AML-193 (cell line): ENCODE results near the gene SPATA32.
"Not testable (repeated sequence)": the region's sequence is repeated elsewhere in the genome, so short reads cannot be mapped to it uniquely, and the experiment has no call there.

Experiments
- DNase-seq, 2 experiments: peaks; one replicate each; lab custom pipeline; 2025; lab: John Stamatoyannopoulos, UW

The SPATA32 gene

GRCh38 chr17:45261577-45262515, at the start of gene SPATA32:
Gene SPATA32, minus strand, starts transcription at chr17:45262094. Its CDS starts 78 bp downstream, at chr17:45262016.
- peak; percentile 30 for DNase-seq

GRCh38 chr17:45311401-45311759, 49.5 kb upstream of the SPATA32 start:
- no peak for DNase-seq

DNA sequence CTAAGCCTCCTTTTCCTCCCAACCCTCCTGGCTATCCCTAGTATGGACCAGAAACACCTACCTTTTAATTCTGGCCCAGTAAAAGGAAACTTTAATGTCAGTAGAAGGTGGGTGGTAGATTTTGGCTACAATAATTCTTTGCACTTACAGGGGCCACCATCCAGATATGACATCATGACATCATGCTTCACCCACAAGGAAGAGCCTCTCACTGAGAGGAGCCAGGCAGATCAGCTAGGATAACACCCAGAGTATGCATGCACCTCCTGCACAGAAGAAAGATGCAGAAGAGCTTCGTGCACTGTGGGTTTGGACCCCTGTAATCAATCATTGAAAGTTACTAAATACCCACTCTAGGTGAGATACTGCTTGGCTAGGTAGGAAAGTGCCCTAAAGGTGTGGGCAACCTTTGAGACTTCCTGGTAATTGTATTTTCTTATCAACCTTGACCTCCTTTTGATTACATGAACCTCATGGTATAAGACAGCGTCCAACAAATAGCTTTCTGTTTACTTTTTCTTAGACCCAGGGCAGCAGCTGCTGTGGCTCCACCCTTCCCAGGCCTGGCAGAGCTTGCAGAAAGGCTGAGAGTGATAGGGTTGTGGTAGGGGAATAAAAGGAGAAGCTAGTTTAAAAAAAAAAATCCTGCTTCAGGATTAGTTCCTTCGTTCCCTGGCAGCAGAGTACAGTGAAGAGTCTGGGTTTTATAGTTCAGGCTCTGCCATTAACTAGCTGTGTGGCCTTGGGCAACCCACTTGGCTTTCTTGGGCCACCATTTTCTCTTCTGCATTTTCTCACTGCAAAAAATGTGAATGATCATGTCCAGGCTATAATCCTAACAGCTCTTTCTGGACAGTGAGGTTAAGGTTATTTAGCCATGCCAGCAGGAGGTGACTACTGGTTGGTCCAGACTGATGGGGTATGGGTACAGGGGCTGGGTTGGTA, 48.8 kb upstream of the SPATA32 start:
- DNase-seq, result peak in 1 of 2 experiments; percentile 38

- no peak for DNase-seq
These were observed 47.5 kb upstream of the SPATA32 start for GRCh38 chr17:45309400-45309799.

DNA sequence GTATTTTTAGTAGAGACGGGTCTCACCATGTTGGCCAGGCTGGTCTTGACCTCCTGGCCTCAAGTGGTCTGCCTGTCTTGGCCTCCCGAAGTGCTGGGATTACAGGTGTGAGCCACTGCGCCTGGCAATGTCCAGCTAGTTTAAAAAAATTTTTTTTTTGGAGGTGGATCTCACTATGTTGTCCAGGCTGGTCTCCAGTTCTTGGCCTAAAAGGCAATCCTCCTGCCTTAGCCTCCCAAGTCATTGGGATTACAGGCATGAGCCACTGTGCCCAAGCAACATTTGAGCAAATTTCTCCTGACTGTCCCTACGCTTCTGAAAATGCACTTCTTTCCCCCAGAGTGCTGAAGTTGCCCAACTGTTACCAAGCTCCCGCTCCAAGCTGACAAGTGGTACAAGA, 46.9 kb upstream of the SPATA32 start:
- no peak for DNase-seq

- DNase-seq, result no peak
These were observed 46.1 kb upstream of the SPATA32 start for GRCh38 chr17:45308016-45308365.

DNA sequence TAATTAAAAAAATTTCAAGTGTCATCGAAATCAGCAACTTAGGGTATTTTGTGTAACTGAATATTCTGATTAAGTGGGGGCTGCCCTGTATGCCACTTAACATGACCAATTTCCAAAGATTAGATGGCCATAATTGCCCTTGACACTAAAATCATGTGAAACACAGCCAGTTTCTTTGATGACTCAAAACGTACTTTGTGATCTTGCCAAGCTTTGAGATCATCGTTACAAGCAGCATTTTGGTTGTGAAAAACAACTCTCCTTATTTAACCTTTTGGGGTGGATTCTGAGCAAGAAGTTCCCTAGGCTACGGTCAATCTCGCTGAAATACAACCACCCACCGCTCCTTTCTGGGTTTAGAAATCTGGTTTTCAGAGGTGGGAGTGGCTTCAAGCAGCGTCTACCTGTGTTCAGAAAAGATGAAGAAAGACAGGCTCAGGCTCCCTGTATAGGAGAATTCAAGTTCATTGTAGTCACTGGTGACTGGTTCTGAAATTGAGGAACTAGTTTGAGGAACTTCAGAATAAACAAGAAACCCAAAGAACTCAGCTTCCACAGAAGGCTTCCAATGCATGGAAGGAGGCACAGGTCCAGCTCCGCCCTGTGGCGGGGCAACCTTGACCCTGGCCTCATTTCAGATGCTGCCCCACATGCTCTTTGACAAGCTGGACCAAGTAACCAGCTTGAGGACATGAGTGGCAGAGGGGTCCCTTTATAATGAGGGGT, 45.6 kb upstream of the SPATA32 start:
- peak; percentile 87 to 95 for DNase-seq

DNA sequence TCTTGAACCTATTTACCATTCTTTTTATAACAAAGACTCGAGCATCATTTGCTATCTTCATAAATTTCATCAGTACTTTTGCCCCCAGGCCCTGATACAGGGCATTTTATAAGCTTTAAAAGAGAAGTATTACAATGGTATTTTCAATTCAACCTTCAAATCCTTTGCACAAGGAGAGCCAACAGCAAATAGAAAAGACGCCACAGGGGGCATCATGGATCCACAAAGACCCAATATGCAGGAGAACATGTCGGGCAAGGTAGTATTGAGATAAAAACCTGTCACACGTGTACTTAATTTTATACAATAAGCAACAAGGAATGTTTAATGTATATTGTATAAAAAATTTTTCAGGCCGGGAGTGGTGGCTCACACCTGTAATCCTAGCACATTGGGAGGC, 44.7 kb upstream of the SPATA32 start:
- DNase-seq, result no peak

DNA sequence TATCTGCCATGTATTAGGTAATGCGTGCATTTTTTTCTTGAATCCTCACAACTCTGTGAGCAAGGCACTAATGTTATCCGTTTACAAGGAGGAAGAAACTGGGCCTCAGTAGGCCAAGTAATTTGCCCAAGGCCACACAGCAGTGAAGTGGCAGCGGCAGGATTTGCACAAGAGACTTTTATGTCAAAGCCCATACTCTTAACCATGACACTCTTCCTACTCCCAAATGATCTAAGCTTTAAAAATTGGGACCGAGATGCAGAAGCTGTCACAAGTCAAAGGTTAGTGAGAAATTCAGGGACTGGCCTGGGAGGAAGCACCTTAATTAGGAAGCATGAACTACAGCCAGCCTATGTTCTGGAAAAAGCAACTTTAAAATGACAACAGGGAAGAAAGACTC, 44.2 kb upstream of the SPATA32 start:
- no peak for DNase-seq

- no peak for DNase-seq
These were observed 43.7 kb upstream of the SPATA32 start for GRCh38 chr17:45305530-45306087.

- DNase-seq, result no peak
These were observed 40.8 kb upstream of the SPATA32 start for GRCh38 chr17:45302649-45303173.

DNA sequence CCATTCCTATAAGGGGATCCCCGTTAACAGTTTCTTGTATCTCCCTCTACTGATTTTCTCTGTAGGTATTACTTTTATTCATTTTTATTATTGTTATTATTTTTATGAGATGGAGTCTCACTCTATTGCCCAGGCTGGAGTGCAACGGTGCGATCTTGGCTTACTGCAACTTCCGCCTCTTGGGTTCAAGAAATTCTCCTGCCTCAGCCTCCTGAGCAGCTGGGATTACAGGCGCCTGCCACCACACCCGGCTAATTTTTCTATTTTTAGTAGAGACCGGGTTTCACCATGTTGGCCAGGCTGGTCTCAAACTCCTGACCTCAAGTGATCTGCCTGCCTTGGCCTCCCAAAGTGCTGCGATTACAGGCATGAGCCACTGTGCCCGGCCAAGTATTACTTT, 40.3 kb upstream of the SPATA32 start:
- not testable (repeated sequence) for DNase-seq

DNA sequence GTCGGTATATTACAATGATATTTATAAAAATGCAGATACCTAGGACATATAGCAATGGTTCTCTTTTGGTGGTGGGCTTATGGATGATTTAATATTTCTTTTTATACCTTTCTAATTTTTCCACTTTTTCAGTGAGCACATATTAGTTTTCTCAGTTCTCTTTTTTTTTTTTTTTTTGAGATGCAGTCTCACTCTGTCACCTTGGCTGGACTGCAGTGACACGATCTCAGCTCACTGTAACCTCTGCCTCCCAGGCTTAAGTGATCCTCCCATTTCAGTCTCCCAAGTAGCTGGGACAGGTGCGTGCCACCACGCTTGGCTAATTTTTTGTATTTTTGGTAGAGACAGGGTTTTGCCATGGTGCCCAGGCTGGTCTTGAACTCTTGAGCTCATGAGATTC, 39.8 kb upstream of the SPATA32 start:
- no peak for DNase-seq

- DNase-seq, result no peak
These were observed 38.3 kb upstream of the SPATA32 start for GRCh38 chr17:45300060-45300751.

DNA sequence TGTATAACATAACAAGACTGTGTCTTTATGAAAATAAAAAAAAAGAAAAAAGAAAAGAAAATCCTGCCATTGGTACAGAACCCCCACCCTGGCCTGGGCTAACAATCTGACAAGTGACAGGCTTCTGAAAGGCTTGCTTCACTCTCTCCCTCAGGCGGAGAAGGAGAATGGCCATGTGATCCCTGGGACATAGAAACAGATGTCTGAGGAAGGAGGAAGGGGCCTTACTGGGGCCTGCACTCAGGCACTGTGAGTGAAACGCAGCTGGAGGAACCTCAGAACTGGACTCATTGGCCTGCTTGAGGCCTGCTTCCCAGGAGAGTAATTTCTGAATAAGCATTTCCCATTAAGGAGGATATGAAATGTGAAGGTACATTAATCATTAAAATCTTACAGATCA, 37.5 kb upstream of the SPATA32 start:
- DNase-seq, result no peak

GRCh38 chr17:45298546-45299285, 36.8 kb upstream of the SPATA32 start:
- DNase-seq, result no peak

- DNase-seq, result no peak
These were observed 34.9 kb upstream of the SPATA32 start for GRCh38 chr17:45296833-45297124.

- peak; percentile 99 for DNase-seq
These were observed 34.3 kb upstream of the SPATA32 start for GRCh38 chr17:45296003-45296832.

- no peak for DNase-seq
These were observed 32.6 kb upstream of the SPATA32 start for GRCh38 chr17:45294506-45294905.
